K562 (cell line): Measurements from ENCODE around the gene OR2V2. TPM values are rescaled to one million over a fixed set of nuclear protein-coding genes. Genes with fewer than 3 reads are reported as not detected.

Source experiments
- HES1 ChIP-seq: fragments of 450-650 bp; IDR thresholded peaks from 2 replicates; pipeline ENCODE4 v1.6.1; 2016; ENCODE audit warnings: low read depth, mild to moderate bottlenecking, moderate library complexity
- NFE2L1 ChIP-seq: fragments of 450-650 bp; IDR thresholded peaks from 2 replicates; pipeline ENCODE4 v1.6.1; 2016; ENCODE audit warnings: missing genetic modification characterization, low read depth, mild to moderate bottlenecking, missing compliant biosample characterization, moderate library complexity, borderline replicate concordance
- POLR3G ChIP-seq: IDR thresholded peaks from 2 replicates; pipeline ENCODE4 v1.6.1; 2011; ENCODE audit not compliant: insufficient read length, insufficient replicate concordance; ENCODE audit errors: extremely low read depth
- SIN3B ChIP-seq: fragments of 450-650 bp; IDR thresholded peaks from 2 replicates; pipeline ENCODE4 v1.6.1; 2017; ENCODE audit warnings: low read depth, mild to moderate bottlenecking, moderate library complexity
- SMAD4 ChIP-seq: fragments of 250-450 bp; sonication (Bioruptor Pico); conservative IDR thresholded peaks from 2 replicates; pipeline ENCODE4 v1.8.0; 2021; ENCODE audit warnings: inconsistent platforms, mild to moderate bottlenecking, moderate library complexity
- TEAD1 ChIP-seq, 2 experiments: fragments of 450-650 bp in 1 of 2; sonication (generic) in 1 of 2; formaldehyde crosslinking; IDR thresholded peaks; 2 replicates each; pipeline versions ENCODE4 v1.4.0 to v1.8.0; 2020 to 2022; ENCODE audit warnings: mild to moderate bottlenecking in 2 of 2, missing genetic modification reagents in 1 of 2
- TOE1 ChIP-seq, 2 experiments: fragments of 450-650 bp in 1 of 2; sonication (generic) in 1 of 2; formaldehyde crosslinking in 1 of 2; IDR thresholded peaks; 2 replicates each; pipeline versions ENCODE4 v1.7.1 to v1.8.0; 2016 to 2022; ENCODE audit warnings: borderline replicate concordance in 2 of 2, mild to moderate bottlenecking in 2 of 2, antibody characterized with exemption in 1 of 2, inconsistent platforms in 1 of 2, low read depth in 1 of 2, missing genetic modification reagents in 1 of 2, moderate library complexity in 1 of 2
- TRIM28 ChIP-seq: fragments of 450-650 bp; IDR thresholded peaks from 2 replicates; pipeline ENCODE4 v1.6.1; 2017
- ZC3H8 ChIP-seq: fragments of 450-650 bp; IDR thresholded peaks from 2 replicates; pipeline ENCODE4 v1.6.1; 2017
- ZNF184 ChIP-seq: sonication (generic); formaldehyde crosslinking; IDR thresholded peaks from 2 replicates; pipeline ENCODE4 v1.5.0; 2020; ENCODE audit warnings: missing genetic modification reagents
- ZNF407 ChIP-seq: fragments of 450-650 bp; IDR thresholded peaks from 2 replicates; pipeline ENCODE4 v1.6.1; 2016; ENCODE audit warnings: low read depth
- ZNF583 ChIP-seq: fragments of 250-450 bp; sonication (Bioruptor Pico); IDR thresholded peaks from 2 replicates; pipeline ENCODE4 v1.4.0; 2020
- ZNF785 ChIP-seq: fragments of 250-450 bp; sonication (Bioruptor Pico); IDR thresholded peaks from 2 replicates; pipeline ENCODE4 v1.4.0; 2020; ENCODE audit warnings: mild to moderate bottlenecking
- polyA plus RNA-seq, 8 experiments: library from polyadenylated mRNA; depleted of rRNA in 4 of 8; stranded (reverse) in 5 of 8; unstranded in 3 of 8; fragments of >200 nt; fragmentation: Nextera tagmentation in 2 of 8; fragmentation: Illumina TruSeq in 1 of 8; extraction: Ambion mirVana in 2 of 8; extraction: Trizol in 1 of 8; gene quantifications; 2 replicates each; pipeline versions ENCODE4 v1.2.1 to v1.2.3, GENCODE V29; 2011 to 2014; ENCODE audit warnings: inconsistent platforms in 1 of 8, missing spikeins in 1 of 8
- total RNA-seq, 7 experiments: library from RNA; depleted of rRNA in 6 of 7; stranded (reverse); fragments of >200 nt in 6 of 7; fragmentation: Illumina TruSeq in 2 of 7; extraction: Trizol in 2 of 7; gene quantifications; 2 replicates each; pipeline versions ENCODE4 v1.2.1 to v1.2.3, GENCODE V29; 2011 to 2021; ENCODE audit warnings: low replicate concordance in 1 of 7
- TF ChIP-seq, protein P1 (sequence below): IDR thresholded peaks from 3 replicates; pipeline ENCODE4 v1.6.1; 2011; ENCODE audit warnings: borderline replicate concordance, mild to moderate bottlenecking, moderate library complexity; ENCODE audit not compliant: insufficient read length; ENCODE audit errors: extremely low read depth

The OR2V2 gene
- total and polyA plus RNA-seq, 9 of the 15 experiments (the other 6 are each of a cell fraction or from before 2014, with no cell fraction given): 0.01 TPM; not detected in 8

DNA sequence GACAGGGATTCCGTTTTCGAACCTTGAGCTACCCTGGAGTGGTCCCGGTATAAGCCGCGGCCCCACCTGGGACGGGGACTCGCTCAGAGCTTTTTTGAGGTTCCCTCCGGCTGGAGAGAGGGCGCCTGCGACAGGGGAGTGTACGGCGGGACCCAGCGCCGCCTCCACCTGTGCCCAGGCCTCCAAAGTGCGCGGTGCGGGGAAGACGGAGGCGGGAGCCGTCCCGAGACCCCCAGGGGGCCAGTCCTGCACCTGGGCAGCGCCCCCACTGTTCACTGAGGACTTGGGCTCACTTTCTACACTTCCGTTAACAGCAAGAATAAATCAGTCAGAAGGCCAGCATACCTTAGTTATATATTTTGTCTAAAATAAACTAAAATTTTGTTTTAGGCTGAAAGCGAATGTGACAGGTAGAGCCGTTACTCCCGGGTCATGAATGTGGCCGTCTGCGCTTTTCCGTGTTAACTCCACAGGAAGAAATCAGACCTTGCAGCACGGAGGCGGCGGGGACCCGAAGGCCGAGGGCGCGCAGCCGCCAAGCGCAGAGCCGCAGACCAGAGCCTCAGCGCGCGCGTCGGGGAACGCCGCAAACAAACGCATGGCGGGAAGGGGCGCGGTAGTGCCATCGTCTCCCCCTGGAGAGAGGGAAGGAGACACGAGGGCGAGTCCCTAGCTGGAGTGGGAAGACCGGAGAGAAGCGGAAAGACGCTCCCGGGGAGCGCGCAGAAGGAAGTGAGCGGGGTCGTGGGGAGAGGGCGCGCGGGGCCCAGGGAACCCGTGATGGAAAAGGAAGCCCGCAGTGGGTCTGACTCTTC, 43.5 kb downstream of the OR2V2 start (continued):
- no peak for TF ChIP-seq ZNF407
- TF ChIP-seq ZNF785: no peak
- TF ChIP-seq ZC3H8: no peak
- TF ChIP-seq ZNF184 (CRISPR knock-in tag): no peak
- TF ChIP-seq TEAD1 (CRISPR knock-in tag; IDR thresholded peaks at IDR 0.05): peak in 1 of 2 experiments; percentile 58; a peak in 2 of 4 replicates
- no peak for TF ChIP-seq NFE2L1 (tag)
- TF ChIP-seq, protein P1, sequence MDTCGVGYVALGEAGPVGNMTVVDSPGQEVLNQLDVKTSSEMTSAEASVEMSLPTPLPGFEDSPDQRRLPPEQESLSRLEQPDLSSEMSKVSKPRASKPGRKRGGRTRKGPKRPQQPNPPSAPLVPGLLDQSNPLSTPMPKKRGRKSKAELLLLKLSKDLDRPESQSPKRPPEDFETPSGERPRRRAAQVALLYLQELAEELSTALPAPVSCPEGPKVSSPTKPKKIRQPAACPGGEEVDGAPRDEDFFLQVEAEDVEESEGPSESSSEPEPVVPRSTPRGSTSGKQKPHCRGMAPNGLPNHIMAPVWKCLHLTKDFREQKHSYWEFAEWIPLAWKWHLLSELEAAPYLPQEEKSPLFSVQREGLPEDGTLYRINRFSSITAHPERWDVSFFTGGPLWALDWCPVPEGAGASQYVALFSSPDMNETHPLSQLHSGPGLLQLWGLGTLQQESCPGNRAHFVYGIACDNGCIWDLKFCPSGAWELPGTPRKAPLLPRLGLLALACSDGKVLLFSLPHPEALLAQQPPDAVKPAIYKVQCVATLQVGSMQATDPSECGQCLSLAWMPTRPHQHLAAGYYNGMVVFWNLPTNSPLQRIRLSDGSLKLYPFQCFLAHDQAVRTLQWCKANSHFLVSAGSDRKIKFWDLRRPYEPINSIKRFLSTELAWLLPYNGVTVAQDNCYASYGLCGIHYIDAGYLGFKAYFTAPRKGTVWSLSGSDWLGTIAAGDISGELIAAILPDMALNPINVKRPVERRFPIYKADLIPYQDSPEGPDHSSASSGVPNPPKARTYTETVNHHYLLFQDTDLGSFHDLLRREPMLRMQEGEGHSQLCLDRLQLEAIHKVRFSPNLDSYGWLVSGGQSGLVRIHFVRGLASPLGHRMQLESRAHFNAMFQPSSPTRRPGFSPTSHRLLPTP: no peak
- no peak for TF ChIP-seq HES1
- 0 out of 2 replicates have a peak, but pooled peaks have one; percentile 49 for TF ChIP-seq ZNF583
- TF ChIP-seq POLR3G: no peak
- TF ChIP-seq TRIM28: no peak
- TF ChIP-seq SMAD4: no peak
- peak; percentile 33; the same call in 1 of the 2 replicates for TF ChIP-seq TOE1 (IDR thresholded peaks at IDR 0.05; ENCODE audit: borderline replicate concordance)
- TF ChIP-seq TOE1 (CRISPR knock-in tag; IDR thresholded peaks at IDR 0.05; ENCODE audit: borderline replicate concordance, low read depth): no peak
- no peak for TF ChIP-seq SIN3B
